ENCODE data around the gene TNFAIP2. TPM values are rescaled to one million over a fixed set of nuclear protein-coding genes. Genes with fewer than 3 reads are reported as not detected.
"Not testable (repeated sequence)": the region's sequence is repeated elsewhere in the genome, so short reads cannot be mapped to it uniquely, and the experiment has no call there.

The TNFAIP2 gene
- total and polyA plus RNA-seq, 4 donors = 8.9 to 32.0 (median 22.4) TPM

DNA sequence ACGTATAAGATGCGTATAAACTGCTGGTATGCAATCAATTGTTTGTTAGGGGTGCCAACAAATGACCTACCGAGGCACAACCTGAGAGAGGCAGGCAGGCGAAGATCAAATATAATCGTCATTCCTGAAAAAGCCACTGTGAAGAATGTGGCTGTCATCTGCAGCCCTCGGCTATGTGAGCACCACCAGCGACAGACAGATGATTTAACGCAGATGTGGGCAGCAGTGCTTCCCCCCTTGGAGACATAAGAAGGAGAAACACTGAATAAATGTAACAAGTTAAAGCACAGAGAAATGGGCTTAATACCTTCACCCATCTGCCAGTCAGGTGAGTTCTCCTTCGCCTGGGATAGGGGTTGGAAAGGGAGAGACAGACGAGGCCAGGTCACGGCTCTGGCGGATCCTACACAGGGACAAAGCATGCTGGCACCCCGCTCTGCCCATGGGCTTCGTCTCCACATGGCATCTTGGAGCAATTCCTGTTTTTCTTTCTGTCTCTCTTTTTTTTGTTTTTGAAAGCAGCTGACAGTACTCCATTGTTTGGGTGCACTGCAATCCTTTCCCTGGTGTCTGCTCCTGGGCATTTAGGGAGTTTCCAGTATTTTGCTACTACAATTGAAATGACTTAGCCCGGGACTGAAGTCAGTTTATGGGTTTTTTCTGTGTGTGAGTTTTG lies 28.1 kb downstream of the TNFAIP2 start:
- Histone ChIP-seq H3K9me3 (ENCODE audit: control insufficient read depth in 4 of 4, low read length in 3 of 4) (no peaks in the 10 kb centered on the region), H3K9ac (ENCODE audit: low read depth in 1 of 2, low read length in 2 of 2) (no peak overlapping the region), H3K27ac (ENCODE audit: low read depth in 1 of 2, low read length in 2 of 2) (no peak overlapping the region), H3K4me3 (ENCODE audit: low read depth in 1 of 3, low read length in 3 of 3) (no peak overlapping the region), H3K27me3 (ENCODE audit: control insufficient read depth in 4 of 4, insufficient read depth in 4 of 4, low read length in 3 of 4) (no peaks in the 10 kb centered on the region), H3K36me3 (ENCODE audit: control insufficient read depth in 4 of 4, insufficient read depth in 3 of 4, low read depth in 1 of 4, low read length in 3 of 4) (no peaks in the 10 kb centered on the region), H3K4me1 (ENCODE audit: control insufficient read depth in 4 of 4, insufficient read depth in 4 of 4, low read length in 3 of 4) (peaks cover 3 to 11% (median 6%) of the 10 kb centered on the region in 4 donors)
- no peak for TF ChIP-seq YY1 (IDR thresholded peaks at IDR 0.05)
- TF ChIP-seq RXRA (IDR thresholded peaks at IDR 0.05) = no peak
- TF ChIP-seq, protein P1, sequence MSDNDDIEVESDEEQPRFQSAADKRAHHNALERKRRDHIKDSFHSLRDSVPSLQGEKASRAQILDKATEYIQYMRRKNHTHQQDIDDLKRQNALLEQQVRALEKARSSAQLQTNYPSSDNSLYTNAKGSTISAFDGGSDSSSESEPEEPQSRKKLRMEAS (IDR thresholded peaks at IDR 0.05) = no peak
- TF ChIP-seq SP1 (IDR thresholded peaks at IDR 0.05) = no peak
- no peak for TF ChIP-seq JUND (IDR thresholded peaks at IDR 0.05)
- TF ChIP-seq FOXA2 (IDR thresholded peaks at IDR 0.05) = no peak
- TF ChIP-seq HNF4A (conservative IDR thresholded peaks at IDR 0.05) = no peak
- TF ChIP-seq, protein P2, sequence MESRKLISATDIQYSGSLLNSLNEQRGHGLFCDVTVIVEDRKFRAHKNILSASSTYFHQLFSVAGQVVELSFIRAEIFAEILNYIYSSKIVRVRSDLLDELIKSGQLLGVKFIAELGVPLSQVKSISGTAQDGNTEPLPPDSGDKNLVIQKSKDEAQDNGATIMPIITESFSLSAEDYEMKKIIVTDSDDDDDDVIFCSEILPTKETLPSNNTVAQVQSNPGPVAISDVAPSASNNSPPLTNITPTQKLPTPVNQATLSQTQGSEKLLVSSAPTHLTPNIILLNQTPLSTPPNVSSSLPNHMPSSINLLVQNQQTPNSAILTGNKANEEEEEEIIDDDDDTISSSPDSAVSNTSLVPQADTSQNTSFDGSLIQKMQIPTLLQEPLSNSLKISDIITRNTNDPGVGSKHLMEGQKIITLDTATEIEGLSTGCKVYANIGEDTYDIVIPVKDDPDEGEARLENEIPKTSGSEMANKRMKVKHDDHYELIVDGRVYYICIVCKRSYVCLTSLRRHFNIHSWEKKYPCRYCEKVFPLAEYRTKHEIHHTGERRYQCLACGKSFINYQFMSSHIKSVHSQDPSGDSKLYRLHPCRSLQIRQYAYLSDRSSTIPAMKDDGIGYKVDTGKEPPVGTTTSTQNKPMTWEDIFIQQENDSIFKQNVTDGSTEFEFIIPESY (IDR thresholded peaks at IDR 0.05) = no peak
- no peak for TF ChIP-seq GABPA (IDR thresholded peaks at IDR 0.05 in 1 of 2, conservative IDR thresholded peaks at IDR 0.05 in 1 of 2)
- no peak for TF ChIP-seq RAD21 (IDR thresholded peaks at IDR 0.05)
- DNase-seq (ENCODE audit: low spot score) = no peak
- 89% methylated on average over 15 of the region's 15 CpGs for WGBS

- H3K9me3 ChIP-seq (ENCODE audit: control insufficient read depth in 4 of 4, low read length in 3 of 4) = no peaks in the 10 kb centered on the region
- no peaks in the 10 kb centered on the region for H3K27me3 ChIP-seq (ENCODE audit: control insufficient read depth in 4 of 4, insufficient read depth in 4 of 4, low read length in 3 of 4)
- DNase-seq (ENCODE audit: low spot score) = no peak
- H3K27ac ChIP-seq (ENCODE audit: low read depth in 1 of 2, low read length in 2 of 2) = peak overlapping the region in 1 of 2 donors; percentile 41
- H3K9ac ChIP-seq (ENCODE audit: low read depth in 1 of 2, low read length in 2 of 2) = no peak overlapping the region
- no peaks in the 10 kb centered on the region for H3K36me3 ChIP-seq (ENCODE audit: control insufficient read depth in 4 of 4, insufficient read depth in 3 of 4, low read depth in 1 of 4, low read length in 3 of 4)
- TF ChIP-seq CTCF (IDR thresholded peaks at IDR 0.05; ENCODE audit: low read depth, low read length, missing input control) (no peak), FOXA1 (IDR thresholded peaks at IDR 0.05) (no peak), RXRA (IDR thresholded peaks at IDR 0.05) (peak; percentile 97), FOXA2 (IDR thresholded peaks at IDR 0.05) (no peak), SP1 (IDR thresholded peaks at IDR 0.05) (peak; percentile 79), YY1 (IDR thresholded peaks at IDR 0.05) (peak; percentile 52), EGR1 (IDR thresholded peaks at IDR 0.05; ENCODE audit: low read depth in 2 of 2) (peak in 1 of 2 donors; percentile 19), ATF3 (IDR thresholded peaks at IDR 0.05) (no peak), JUND (IDR thresholded peaks at IDR 0.05) (peak in 1 of 2 donors; percentile 73), HNF4A (conservative IDR thresholded peaks at IDR 0.05) (peak; percentile 63 to 78), NR2F2 (IDR thresholded peaks at IDR 0.05) (peak; percentile 37), RAD21 (IDR thresholded peaks at IDR 0.05) (peak; percentile 46 to 65)
- TF ChIP-seq, protein P1 (IDR thresholded peaks at IDR 0.05) = peak; percentile 80
- peaks cover 3 to 11% (median 6%) of the 10 kb centered on the region in 4 donors for H3K4me1 ChIP-seq (ENCODE audit: control insufficient read depth in 4 of 4, insufficient read depth in 4 of 4, low read length in 3 of 4)
- 21% methylated on average over 6 of the region's 6 CpGs for WGBS
- no peak overlapping the region for H3K4me3 ChIP-seq (ENCODE audit: low read depth in 1 of 3, low read length in 3 of 3)
These were observed 31.7 kb downstream of the TNFAIP2 start for GRCh38 chr14:103155010-103155409.

GRCh38 chr14:103155416-103155815 lies 32.2 kb downstream of the TNFAIP2 start:
- H3K9me3 ChIP-seq (ENCODE audit: control insufficient read depth in 4 of 4, low read length in 3 of 4); H3K36me3 ChIP-seq (ENCODE audit: control insufficient read depth in 4 of 4, insufficient read depth in 3 of 4, low read depth in 1 of 4, low read length in 3 of 4); DNase-seq (ENCODE audit: low spot score); H3K9ac ChIP-seq (ENCODE audit: low read depth in 1 of 2, low read length in 2 of 2); H3K27me3 ChIP-seq (ENCODE audit: control insufficient read depth in 4 of 4, insufficient read depth in 4 of 4, low read length in 3 of 4); H3K4me3 ChIP-seq (ENCODE audit: low read depth in 1 of 3, low read length in 3 of 3): not testable (repeated sequence)
- H3K4me1 ChIP-seq (ENCODE audit: control insufficient read depth in 4 of 4, insufficient read depth in 4 of 4, low read length in 3 of 4) = peaks cover 3 to 13% (median 7%) of the 10 kb centered on the region in 4 donors
- H3K27ac ChIP-seq (ENCODE audit: low read depth in 1 of 2, low read length in 2 of 2) = peak overlapping the region in 1 of 2 donors; percentile 41
- WGBS = 77% methylated on average over 12 of the region's 12 CpGs

Measured in liver (tissue), 9 donors.